HCT116 (cell line): ENCODE data around the gene DDX10. TPM values are rescaled to one million over a fixed set of nuclear protein-coding genes. Genes with fewer than 3 reads are reported as not detected.

Experiments used
- ATAC-seq: fragments of 200-7000 bp; cut with Tn5 transposase; 2 replicates; pipeline ENCODE4 v1.9.1; 2020; ENCODE audit warnings: mild to moderate bottlenecking, moderate library complexity
- BruUV-seq: library from RNA; stranded (reverse); fragments of 400-500 nt; replicated peaks from 2 replicates; lab custom pipeline; 2021; lab: Mats Ljungman, UMichigan
- CTCF ChIA-PET: fragments of 300-600 bp; sonication (Branson Sonifier 250); formaldehyde crosslinking; loops from one replicate; lab custom pipeline; 2021; ENCODE audit warnings: antibody characterized with exemption; lab: Charles Lee
- POLR2A ChIA-PET: fragments of 300-600, 350-600 bp; sonication (Branson Sonifier 250); formaldehyde crosslinking; loops from one replicate; lab custom pipeline; 2021; ENCODE audit warnings: antibody characterized with exemption; lab: Charles Lee
- RAD21 ChIA-PET, 2 experiments: fragments of 300-600 bp; sonication (Branson Sonifier 250); formaldehyde crosslinking; loops; one replicate each; lab custom pipeline; 2023; ENCODE audit warnings: low total read pairs in 2 of 2; ENCODE audit not compliant: uncharacterized antibody in 2 of 2, unreplicated experiment in 2 of 2, low non-redundant PET in 1 of 2; lab: Charles Lee
- DNase-seq: peaks from one replicate; pipeline ENCODE4 v3.0.0-alpha.2; 2010; ENCODE audit warnings: low read depth, low spot score
- H2AFZ ChIP-seq: fragments of 200-600 bp; shearing (Covaris generic), sonication (generic); 2 replicates; pipeline ENCODE4 v1.6.1; 2017; ENCODE audit warnings: low read depth, mixed run types, mixed read lengths, antibody characterized with exemption, low read length; ENCODE audit not compliant: poor library complexity, severe bottlenecking
- H3K27ac ChIP-seq: 2 replicates; pipeline ENCODE4 v1.5.1; 2012; ENCODE audit warnings: low read depth, low read length
- H3K27me3 ChIP-seq: fragments of 200-600 bp; sonication (generic); 2 replicates; pipeline ENCODE4 v1.6.1; 2016; ENCODE audit warnings: mixed run types, low read length, mixed read lengths; ENCODE audit not compliant: insufficient read depth
- H3K36me3 ChIP-seq, 2 experiments: fragments of 200-500 bp in 1 of 2; fragments of 200-600 bp in 1 of 2; sonication (Bioruptor generic) in 1 of 2; sonication (generic) in 1 of 2; 2 replicates each; pipeline versions ENCODE4 v1.5.1 to v1.6.1; 2014 to 2016; ENCODE audit warnings: low read length in 2 of 2, inconsistent platforms in 1 of 2, mixed read lengths in 1 of 2, mixed run types in 1 of 2; ENCODE audit not compliant: insufficient read depth in 2 of 2, control insufficient read depth in 1 of 2
- H3K4me1 ChIP-seq, 2 experiments: fragments of 200-600 bp in 1 of 2; sonication (generic) in 1 of 2; 2 replicates each; pipeline versions ENCODE4 v1.5.1 to v1.6.1; 2012 to 2017; ENCODE audit warnings: low read length in 2 of 2, inconsistent platforms in 1 of 2, mild to moderate bottlenecking in 1 of 2, mixed read lengths in 1 of 2, mixed run types in 1 of 2, moderate library complexity in 1 of 2; ENCODE audit not compliant: insufficient read depth in 2 of 2, control insufficient read depth in 1 of 2
- H3K4me2 ChIP-seq: fragments of 200-600 bp; sonication (generic); 2 replicates; pipeline ENCODE4 v1.6.1; 2017; ENCODE audit warnings: mixed run types, low read length, mixed read lengths
- H3K4me3 ChIP-seq, 2 experiments: fragments of 200-600 bp in 1 of 2; sonication (generic) in 1 of 2; replicated peaks in 1 of 2; 2 replicates each; pipeline ENCODE4 v1.5.1; 2011 to 2016; ENCODE audit warnings: low read length in 2 of 2, control low read depth in 1 of 2, low read depth in 1 of 2, mild to moderate bottlenecking in 1 of 2, mixed read lengths in 1 of 2, mixed run types in 1 of 2
- H3K79me2 ChIP-seq: fragments of 200-600 bp; sonication (generic); 2 replicates; pipeline ENCODE4 v1.6.1; 2017; ENCODE audit warnings: mild to moderate bottlenecking, mixed run types, low read length, moderate library complexity, mixed read lengths; ENCODE audit not compliant: insufficient read depth
- H3K9ac ChIP-seq: fragments of 200-600 bp; sonication (generic); 2 replicates; pipeline ENCODE4 v1.6.1; 2016; ENCODE audit warnings: low read length, mixed read lengths
- H3K9me2 ChIP-seq: fragments of 200-600 bp; sonication (generic), shearing (Covaris generic); 2 replicates; pipeline ENCODE4 v1.6.1; 2017; ENCODE audit warnings: mixed run types, mild to moderate bottlenecking, moderate library complexity; ENCODE audit not compliant: insufficient read depth
- H3K9me3 ChIP-seq, 2 experiments: fragments of 200-500 bp in 1 of 2; fragments of 200-600 bp in 1 of 2; sonication (Bioruptor generic) in 1 of 2; sonication (generic) in 1 of 2; 2 replicates each; pipeline ENCODE4 v1.6.1; 2014 to 2017; ENCODE audit warnings: low read length in 2 of 2, mixed read lengths in 2 of 2, inconsistent platforms in 1 of 2, low read depth in 1 of 2, mild to moderate bottlenecking in 1 of 2, mixed run types in 1 of 2, moderate library complexity in 1 of 2; ENCODE audit not compliant: control insufficient read depth in 1 of 2, insufficient read depth in 1 of 2
- H4K20me1 ChIP-seq: fragments of 200-600 bp; sonication (generic), shearing (Covaris generic); 2 replicates; pipeline ENCODE4 v1.6.1; 2017; ENCODE audit warnings: mixed run types, mild to moderate bottlenecking, moderate library complexity; ENCODE audit not compliant: insufficient read depth
- ATF3 ChIP-seq: IDR thresholded peaks from 2 replicates; pipeline ENCODE4 v1.6.1; 2012
- CBX3 ChIP-seq: IDR thresholded peaks from 2 replicates; pipeline ENCODE4 v1.6.1; 2012; ENCODE audit warnings: low read depth
- CTCF ChIP-seq, 3 experiments: fragments of 200-600 bp in 1 of 3; sonication (generic) in 1 of 3; IDR thresholded peaks in 2 of 3; conservative IDR thresholded peaks in 1 of 3; 2 replicates each; pipeline ENCODE4 v1.5.1; 2012 to 2017; ENCODE audit warnings: low read depth in 2 of 3, low read length in 2 of 3, antibody characterized with exemption in 1 of 3, borderline replicate concordance in 1 of 3, control low read depth in 1 of 3, mild to moderate bottlenecking in 1 of 3, mixed read lengths in 1 of 3, mixed run types in 1 of 3, moderate library complexity in 1 of 3; ENCODE audit not compliant: insufficient read depth in 1 of 3
- EGR1 ChIP-seq: IDR thresholded peaks from 2 replicates; pipeline ENCODE4 v1.6.1; 2012; ENCODE audit warnings: low read depth
- ELF1 ChIP-seq: IDR thresholded peaks from 2 replicates; pipeline ENCODE4 v1.6.1; 2012; ENCODE audit warnings: low read depth, borderline replicate concordance
- EZH2 ChIP-seq: fragments of 200-600 bp; sonication (generic); IDR thresholded peaks from 2 replicates; pipeline ENCODE4 v1.6.1; 2017; ENCODE audit warnings: antibody characterized with exemption, mixed run types
- EZH2phosphoT487 ChIP-seq: fragments of 200-600 bp; IDR thresholded peaks from 2 replicates; pipeline ENCODE4 v1.6.1; 2018; ENCODE audit warnings: antibody characterized with exemption, borderline replicate concordance
- JUND ChIP-seq: IDR thresholded peaks from 2 replicates; pipeline ENCODE4 v1.6.1; 2012
- POLR2A ChIP-seq: IDR thresholded peaks from 2 replicates; pipeline ENCODE4 v1.7.0; 2011; ENCODE audit warnings: borderline replicate concordance; ENCODE audit not compliant: insufficient read depth, insufficient read length; ENCODE audit errors: extremely low read depth
- POLR2AphosphoS5 ChIP-seq: IDR thresholded peaks from 2 replicates; pipeline ENCODE4 v1.6.1; 2011; ENCODE audit warnings: mild to moderate bottlenecking, low read depth, low read length, moderate library complexity
- RAD21 ChIP-seq: IDR thresholded peaks from 2 replicates; pipeline ENCODE4 v1.6.1; 2012; ENCODE audit warnings: low read depth, mild to moderate bottlenecking
- REST ChIP-seq: IDR thresholded peaks from 2 replicates; pipeline ENCODE4 v1.6.1; 2012; ENCODE audit warnings: low read depth
- SIN3A ChIP-seq: IDR thresholded peaks from 2 replicates; pipeline ENCODE4 v1.6.1; 2012; ENCODE audit warnings: low read depth
- SP1 ChIP-seq: IDR thresholded peaks from 2 replicates; pipeline ENCODE4 v1.6.1; 2012; ENCODE audit warnings: low read depth
- SRF ChIP-seq: IDR thresholded peaks from 2 replicates; pipeline ENCODE4 v1.6.1; 2012; ENCODE audit warnings: low read depth
- YY1 ChIP-seq: IDR thresholded peaks from 2 replicates; pipeline ENCODE4 v1.6.1; 2011; ENCODE audit warnings: low read length, low read depth, moderate library complexity, mild to moderate bottlenecking; ENCODE audit not compliant: insufficient replicate concordance; ENCODE audit errors: extremely low read depth
- ZBTB33 ChIP-seq: IDR thresholded peaks from 2 replicates; pipeline ENCODE4 v1.6.1; 2011; ENCODE audit warnings: mild to moderate bottlenecking, low read length, moderate library complexity; ENCODE audit not compliant: insufficient replicate concordance; ENCODE audit errors: extremely low read depth
- ZFX ChIP-seq: fragments of 450-650 bp; IDR thresholded peaks from 2 replicates; pipeline ENCODE4 v1.6.1; 2017
- ZNF274 ChIP-seq: fragments of 200-500 bp; sonication (Bioruptor generic); IDR thresholded peaks from 2 replicates; pipeline ENCODE4 v1.6.1; 2014; ENCODE audit warnings: mild to moderate bottlenecking, low read depth, low read length, inconsistent platforms
- intact Hi-C: fragments of 100-400 bp; cut with micrococcal nuclease; formaldehyde crosslinking; loops from 2 replicates; pipeline ENCODE4 v1.10.0; 2022
- total RNA-seq: library from RNA; stranded (reverse); gene quantifications from one replicate; pipeline ENCODE4 v1.2.1, GENCODE V29; 2021; ENCODE audit not compliant: unreplicated experiment

Gene DDX10
- total RNA-seq, 1 experiment from 2014 or later: 66.5 TPM

- Histone ChIP-seq H3K36me3 (0 out of 4 replicates have a peak, but pooled peaks cover 0 to 2% of the 10 kb centered on the region in 2 experiments), H3K9me2 (no peaks in the 10 kb centered on the region), H3K27ac (no peak overlapping the region), H3K4me2 (no peak overlapping the region), H3K79me2 (peaks cover 4% of the 10 kb centered on the region; the same call in 1 of the 2 replicates), H3K9me3 (no peaks in the 10 kb centered on the region)
- intact Hi-C loops: no loop called here
- TF ChIP-seq SIN3A (no peak), ATF3 (no peak), JUND (no peak), POLR2AphosphoS5 (no peak), SRF (no peak), EGR1 (no peak), ELF1 (no peak), EZH2phosphoT487 (no peak), ZBTB33 (no peak), ZNF274 (no peak), YY1 (no peak), POLR2A (no peak), RAD21 (no peak), ZFX (no peak), EZH2 (no peak), CBX3 (no peak), REST (no peak), CTCF (IDR thresholded peaks at IDR 0.05 in 2 of 3, conservative IDR thresholded peaks at IDR 0.05 in 1 of 3; ENCODE audit: borderline replicate concordance in 1 of 3, insufficient read depth in 1 of 3, low read depth in 2 of 3, low read length in 2 of 3) (no peak), SP1 (no peak)
- TF ChIP-seq, all 23 proteins: peak for 0
- RAD21 ChIA-PET: no interaction called here
- CTCF ChIA-PET: no interaction called here
- POLR2A ChIA-PET: no interaction called here
- Histone ChIP-seq H4K20me1 (no peaks in the 10 kb centered on the region), H2AFZ (no peak overlapping the region), H3K4me1 (peaks cover 0 to 5% of the 10 kb centered on the region in 2 experiments; a peak in 2 of 4 replicates), H3K9ac (no peak overlapping the region), H3K27me3 (no peaks in the 10 kb centered on the region), H3K4me3 (no peak overlapping the region)
- no peak for ATAC-seq
- DNase-seq: no peak
- no TSS peak for BruUV-seq
These were observed 173.4 kb downstream of the DDX10 start for GRCh38 chr11:108838102-108838791.
